Skeletal muscle satellite cell (primary cell): ENCODE data around the gene ARFGEF3.

Experiments
- H3K27me3 ChIP-seq: 2 replicates; pipeline ENCODE4 v1.7.0; 2013; ENCODE audit warnings: low read length; ENCODE audit not compliant: control insufficient read depth, insufficient read depth
- H3K36me3 ChIP-seq: 2 replicates; pipeline ENCODE4 v1.7.0; 2013; ENCODE audit warnings: mild to moderate bottlenecking, control low read depth, low read length; ENCODE audit not compliant: insufficient read depth
- H3K4me1 ChIP-seq: 2 replicates; pipeline ENCODE4 v1.7.0; 2013; ENCODE audit warnings: low read length; ENCODE audit not compliant: control insufficient read depth, insufficient read depth
- H3K4me2 ChIP-seq: 2 replicates; pipeline ENCODE4 v1.7.0; 2013; ENCODE audit warnings: mild to moderate bottlenecking, low read length
- H3K4me3 ChIP-seq: 2 replicates; pipeline ENCODE4 v1.7.0; 2013; ENCODE audit warnings: low read length
- H3K9ac ChIP-seq: 2 replicates; pipeline ENCODE4 v1.7.0; 2013; ENCODE audit warnings: mild to moderate bottlenecking, low read depth, low read length, moderate library complexity
- H3K9me3 ChIP-seq: replicated peaks from 2 replicates; pipeline ENCODE4 v1.7.0; 2013; ENCODE audit warnings: mild to moderate bottlenecking, control low read depth, low read length

The ARFGEF3 gene

GRCh38 chr6:138330763-138331162 is 169.0 kb downstream of the ARFGEF3 start:
- Histone ChIP-seq H3K9ac (no peak overlapping the region), H3K9me3 (no peaks in the 10 kb centered on the region), H3K4me2 (no peak overlapping the region), H3K27me3 (no peaks in the 10 kb centered on the region), H3K4me1 (no peaks in the 10 kb centered on the region), H3K36me3 (no peaks in the 10 kb centered on the region), H3K4me3 (no peak overlapping the region)

GRCh38 chr6:138331444-138331843 is 169.7 kb downstream of the ARFGEF3 start:
- Histone ChIP-seq H3K27me3 (no peaks in the 10 kb centered on the region), H3K4me2 (no peak overlapping the region), H3K36me3 (no peaks in the 10 kb centered on the region), H3K9me3 (no peaks in the 10 kb centered on the region), H3K4me1 (no peaks in the 10 kb centered on the region), H3K9ac (no peak overlapping the region), H3K4me3 (no peak overlapping the region)

GRCh38 chr6:138331984-138332383 is 170.2 kb downstream of the ARFGEF3 start:
- Histone ChIP-seq H3K9ac (no peak overlapping the region), H3K36me3 (no peaks in the 10 kb centered on the region), H3K27me3 (no peaks in the 10 kb centered on the region), H3K4me2 (no peak overlapping the region), H3K4me3 (no peak overlapping the region), H3K9me3 (no peaks in the 10 kb centered on the region), H3K4me1 (no peaks in the 10 kb centered on the region)

GRCh38 chr6:138334000-138334399 is 172.3 kb downstream of the ARFGEF3 start:
- no peaks in the 10 kb centered on the region for H3K9me3 ChIP-seq
- H3K4me1 ChIP-seq, result no peaks in the 10 kb centered on the region
- no peak overlapping the region for H3K4me2 ChIP-seq
- H3K4me3 ChIP-seq, result no peak overlapping the region
- no peaks in the 10 kb centered on the region for H3K36me3 ChIP-seq
- H3K27me3 ChIP-seq, result no peaks in the 10 kb centered on the region
- H3K9ac ChIP-seq, result no peak overlapping the region

- H3K36me3 ChIP-seq, result no peaks in the 10 kb centered on the region
- no peaks in the 10 kb centered on the region for H3K9me3 ChIP-seq
- H3K27me3 ChIP-seq, result no peaks in the 10 kb centered on the region
- H3K4me2 ChIP-seq, result no peak overlapping the region
- no peak overlapping the region for H3K9ac ChIP-seq
- H3K4me1 ChIP-seq, result no peaks in the 10 kb centered on the region
- H3K4me3 ChIP-seq, result no peak overlapping the region
Measured at GRCh38 chr6:138334963-138335362, 173.2 kb downstream of the ARFGEF3 start.

- Histone ChIP-seq H3K27me3 (no peaks in the 10 kb centered on the region), H3K9ac (no peak overlapping the region), H3K36me3 (no peaks in the 10 kb centered on the region), H3K4me2 (no peak overlapping the region), H3K9me3 (no peaks in the 10 kb centered on the region), H3K4me1 (no peaks in the 10 kb centered on the region), H3K4me3 (no peak overlapping the region)
Measured at GRCh38 chr6:138336221-138336620, 174.5 kb downstream of the ARFGEF3 start.

GRCh38 chr6:138337076-138337475 is 175.3 kb downstream of the ARFGEF3 start:
- H3K36me3 ChIP-seq, result no peaks in the 10 kb centered on the region
- no peaks in the 10 kb centered on the region for H3K27me3 ChIP-seq
- H3K4me2 ChIP-seq, result no peak overlapping the region
- H3K4me1 ChIP-seq, result no peaks in the 10 kb centered on the region
- H3K4me3 ChIP-seq, result no peak overlapping the region
- H3K9ac ChIP-seq, result no peak overlapping the region
- no peaks in the 10 kb centered on the region for H3K9me3 ChIP-seq

GRCh38 chr6:138339024-138339423 is 177.3 kb downstream of the ARFGEF3 start:
- H3K36me3 ChIP-seq, result no peaks in the 10 kb centered on the region
- no peaks in the 10 kb centered on the region for H3K4me1 ChIP-seq

GRCh38 chr6:138341176-138341575 is 179.4 kb downstream of the ARFGEF3 start:
- H3K4me2 ChIP-seq, result no peak overlapping the region
- no peaks in the 10 kb centered on the region for H3K9me3 ChIP-seq
- no peaks in the 10 kb centered on the region for H3K27me3 ChIP-seq
- no peaks in the 10 kb centered on the region for H3K4me1 ChIP-seq
- no peaks in the 10 kb centered on the region for H3K36me3 ChIP-seq
- H3K4me3 ChIP-seq, result no peak overlapping the region
- no peak overlapping the region for H3K9ac ChIP-seq

More at GRCh38 chr6:138339024-138339423, 177.3 kb downstream of the ARFGEF3 start:
- no peaks in the 10 kb centered on the region for H3K27me3 ChIP-seq
- H3K4me2 ChIP-seq, result no peak overlapping the region
- H3K4me3 ChIP-seq, result no peak overlapping the region
- no peaks in the 10 kb centered on the region for H3K9me3 ChIP-seq
- no peak overlapping the region for H3K9ac ChIP-seq

- Histone ChIP-seq H3K4me3 (no peak overlapping the region), H3K36me3 (no peaks in the 10 kb centered on the region), H3K9me3 (no peaks in the 10 kb centered on the region), H3K4me2 (no peak overlapping the region), H3K4me1 (no peaks in the 10 kb centered on the region), H3K27me3 (no peaks in the 10 kb centered on the region), H3K9ac (no peak overlapping the region)
Measured at GRCh38 chr6:138343112-138343511, 181.4 kb downstream of the ARFGEF3 start.

- H3K4me1 ChIP-seq, result no peaks in the 10 kb centered on the region
- H3K4me3 ChIP-seq, result no peak overlapping the region
- H3K27me3 ChIP-seq, result no peaks in the 10 kb centered on the region
- H3K9ac ChIP-seq, result no peak overlapping the region
- H3K36me3 ChIP-seq, result no peaks in the 10 kb centered on the region
- no peaks in the 10 kb centered on the region for H3K9me3 ChIP-seq
- H3K4me2 ChIP-seq, result no peak overlapping the region
Measured at GRCh38 chr6:138345565-138346285, 184.0 kb downstream of the ARFGEF3 start.
